GM18861 (cell line): Measurements from ENCODE around the gene CCRL2.
"Not testable (repeated sequence)": the region's sequence is repeated elsewhere in the genome, so short reads cannot be mapped to it uniquely, and the experiment has no call there.

Experiments used
- ATAC-seq: cut with Tn5 transposase; IDR thresholded peaks from one replicate; pipeline ENCODE4 v1.9.1; 2021; ENCODE audit not compliant: unreplicated experiment

The CCRL2 gene

GRCh38 chr3:46405301-46406019 lies 1.6 kb upstream of the CCRL2 start:
- ATAC-seq = no peak

- ATAC-seq = no peak
Measured at GRCh38 chr3:46406443-46406787, 644 bp upstream of the CCRL2 start.

DNA sequence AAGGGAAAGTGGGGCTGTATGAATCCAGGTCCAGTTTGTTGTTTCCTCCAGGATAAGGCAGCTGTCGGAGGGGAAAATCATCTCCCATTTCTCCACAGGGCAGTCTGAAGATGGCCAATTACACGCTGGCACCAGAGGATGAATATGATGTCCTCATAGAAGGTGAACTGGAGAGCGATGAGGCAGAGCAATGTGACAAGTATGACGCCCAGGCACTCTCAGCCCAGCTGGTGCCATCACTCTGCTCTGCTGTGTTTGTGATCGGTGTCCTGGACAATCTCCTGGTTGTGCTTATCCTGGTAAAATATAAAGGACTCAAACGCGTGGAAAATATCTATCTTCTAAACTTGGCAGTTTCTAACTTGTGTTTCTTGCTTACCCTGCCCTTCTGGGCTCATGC lies 911 bp downstream of the CCRL2 start:
- ATAC-seq = no peak

GRCh38 chr3:46408853-46409252 lies 1.8 kb downstream of the CCRL2 start:
- ATAC-seq = no peak

DNA sequence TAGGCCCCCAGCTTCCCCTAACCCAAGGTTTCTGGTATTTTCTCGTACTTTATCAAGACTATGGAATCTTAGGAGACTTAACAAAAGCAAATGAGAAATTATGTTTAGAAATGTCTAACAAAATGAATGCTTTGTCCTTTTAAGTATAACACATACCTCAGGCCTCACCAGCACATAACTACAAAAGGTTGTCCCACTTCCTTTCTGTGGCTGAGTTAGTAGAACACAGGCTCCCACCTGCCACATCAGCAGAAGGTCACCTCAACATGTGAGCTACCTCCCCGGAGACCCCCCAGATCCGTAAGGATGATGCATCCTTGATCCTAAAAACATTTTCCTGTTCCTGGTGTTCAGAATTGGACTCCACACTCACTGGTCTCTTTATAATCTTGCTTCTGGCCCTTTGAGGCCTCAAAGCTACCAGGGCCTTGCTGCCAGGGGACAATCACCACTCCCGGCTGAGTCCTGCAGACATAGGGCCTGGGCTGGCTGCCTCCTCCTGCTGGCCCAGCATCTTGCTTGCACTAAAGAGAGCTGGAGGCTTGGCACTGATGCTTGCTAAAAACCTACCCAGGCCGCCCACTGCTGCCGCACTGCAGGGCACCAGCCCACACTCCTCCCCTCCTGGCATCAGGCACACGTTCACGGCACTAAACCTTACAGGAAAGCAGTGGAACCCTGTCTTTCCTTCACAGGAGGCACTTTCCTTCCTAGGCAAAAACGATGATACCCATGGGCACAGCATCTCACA lies 2.9 kb downstream of the CCRL2 start:
- ATAC-seq = no peak

DNA sequence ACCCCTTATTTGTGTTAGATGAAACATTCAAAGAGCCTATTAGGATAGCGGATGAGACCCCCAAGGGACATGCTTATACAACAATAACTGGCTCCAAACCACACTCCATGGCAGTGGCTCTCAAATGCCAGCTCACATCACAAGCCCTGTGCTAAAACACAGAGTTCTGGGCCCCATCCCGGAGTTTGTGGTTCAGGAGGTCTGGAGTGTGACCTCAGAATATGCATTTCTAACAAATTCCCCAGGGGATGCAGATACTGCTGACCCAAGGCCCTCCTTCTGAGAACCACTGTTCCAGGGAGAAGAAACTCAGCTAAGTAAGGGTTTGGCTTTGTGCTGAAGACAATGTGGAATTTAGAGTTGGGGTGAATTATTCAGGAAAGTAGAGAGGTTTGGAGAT lies 3.6 kb downstream of the CCRL2 start:
- no peak for ATAC-seq

- no peak for ATAC-seq
Measured at GRCh38 chr3:46411271-46411670, 4.2 kb downstream of the CCRL2 start.

GRCh38 chr3:46412786-46413298 lies 5.8 kb downstream of the CCRL2 start:
- no peak for ATAC-seq

DNA sequence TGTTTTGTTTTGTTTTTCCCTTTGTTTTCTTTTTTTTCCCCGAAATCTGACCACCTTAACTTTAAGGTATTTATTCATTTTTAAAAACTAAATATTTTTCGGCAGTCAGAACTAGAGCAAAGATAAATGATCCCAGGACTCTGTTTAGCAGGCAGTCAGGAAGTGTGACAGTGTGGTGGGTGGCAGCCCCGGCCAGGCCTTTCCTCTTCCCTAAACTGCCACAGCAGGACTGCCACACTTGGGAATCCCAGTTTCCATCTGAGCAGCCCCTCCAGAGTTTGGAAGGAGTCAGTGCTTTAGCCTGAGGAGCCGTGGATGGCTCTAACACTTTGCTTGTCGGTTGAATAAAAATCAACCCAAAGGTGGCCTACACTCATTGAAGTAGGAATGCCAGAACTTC lies 6.9 kb downstream of the CCRL2 start:
- ATAC-seq = no peak

- ATAC-seq = no peak
Measured at GRCh38 chr3:46414739-46415138, 7.7 kb downstream of the CCRL2 start.

- no peak for ATAC-seq
Measured at GRCh38 chr3:46416125-46416810, 9.2 kb downstream of the CCRL2 start.

- no peak for ATAC-seq
Measured at GRCh38 chr3:46416811-46417510, 9.9 kb downstream of the CCRL2 start.

DNA sequence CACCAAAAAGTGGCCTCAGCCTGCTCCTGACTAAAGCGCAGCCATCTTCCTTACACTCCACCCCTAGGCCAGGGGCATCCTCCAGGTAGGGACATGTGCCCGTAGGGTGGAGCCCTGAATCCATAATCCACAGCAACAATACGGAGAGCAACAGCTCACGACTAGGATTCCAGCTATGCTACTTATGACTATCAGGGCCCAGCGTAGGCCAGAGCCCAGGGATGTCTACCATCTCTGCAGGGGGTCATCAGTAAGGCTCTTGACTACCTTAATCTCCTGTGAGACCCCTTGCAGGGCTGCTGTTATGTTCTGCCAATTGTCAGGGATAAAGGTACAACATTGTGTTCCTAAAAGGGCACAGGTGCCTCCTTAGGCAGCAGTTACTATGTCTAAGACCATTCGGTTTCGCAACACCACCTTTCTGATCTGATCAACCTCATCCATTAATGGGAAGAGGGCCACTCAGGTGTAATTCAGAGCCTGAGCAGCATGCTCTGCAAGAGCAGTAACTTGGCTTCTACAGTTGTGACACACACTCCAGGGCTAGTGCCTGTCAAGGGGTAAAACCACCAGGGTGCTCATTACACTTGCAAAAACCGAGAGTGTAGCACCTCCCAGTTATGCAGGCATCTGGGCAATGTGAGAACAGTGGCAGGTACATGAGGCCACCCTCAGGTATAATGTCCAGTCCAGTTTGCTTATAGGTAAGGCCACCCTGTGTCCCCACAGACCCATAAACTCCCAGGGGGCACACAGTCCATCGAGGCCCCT lies 11.0 kb downstream of the CCRL2 start:
- ATAC-seq = no peak

- ATAC-seq = no peak
Measured at GRCh38 chr3:46419816-46420215, 12.8 kb downstream of the CCRL2 start.

DNA sequence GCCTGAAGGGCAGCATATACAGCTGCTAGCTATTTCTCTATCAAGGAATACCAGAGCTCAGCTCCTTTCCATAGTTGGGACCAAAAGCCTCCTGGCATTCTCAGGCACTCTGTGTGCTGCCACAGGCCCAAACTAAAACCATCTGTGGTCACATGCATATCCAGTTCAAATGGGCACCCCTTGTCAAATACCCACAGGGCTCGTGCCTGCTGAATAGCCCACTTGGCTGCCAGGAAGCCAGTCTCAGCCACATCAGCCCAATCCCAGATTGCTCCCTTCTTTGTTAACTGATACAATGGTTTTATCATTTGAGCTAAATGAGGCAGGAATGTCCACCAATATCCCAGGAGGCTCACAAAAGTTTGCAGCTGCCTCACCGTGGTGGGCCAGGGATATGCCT lies 13.9 kb downstream of the CCRL2 start:
- ATAC-seq = no peak

GRCh38 chr3:46422617-46423016 lies 15.6 kb downstream of the CCRL2 start:
- ATAC-seq = no peak

GRCh38 chr3:46423588-46423987 lies 16.5 kb downstream of the CCRL2 start:
- ATAC-seq = no peak

GRCh38 chr3:46426476-46426875 lies 19.4 kb downstream of the CCRL2 start:
- ATAC-seq = not testable (repeated sequence)

DNA sequence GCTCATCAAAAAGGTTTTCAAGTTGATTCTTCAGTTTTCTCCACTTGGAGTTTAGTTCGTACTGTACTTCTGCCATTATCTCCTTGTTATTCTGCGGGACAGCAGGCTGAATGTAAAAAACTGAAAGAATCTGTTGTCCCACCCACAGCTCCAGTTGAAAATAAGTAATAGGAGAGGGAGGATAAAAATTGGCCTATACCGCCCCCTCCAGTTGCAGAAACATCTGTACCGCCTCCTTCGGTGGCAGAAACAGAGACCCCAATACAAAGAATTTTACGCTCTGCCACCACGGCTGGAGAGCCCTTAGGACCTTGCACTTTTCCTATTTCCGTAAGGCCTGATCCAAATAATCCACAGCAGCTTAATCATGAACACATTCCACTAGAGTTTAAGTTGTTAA lies 20.3 kb downstream of the CCRL2 start:
- ATAC-seq = not testable (repeated sequence)
